Endodermal cell (in vitro differentiated cells): ENCODE measurements around the gene IDH3G. TPM values are rescaled to one million over a fixed set of nuclear protein-coding genes. Genes with fewer than 3 reads are reported as not detected.

Experiments
- DNase-seq: peaks from one replicate; pipeline ENCODE4 v3.0.0-alpha.2; 2017
- H3K27ac ChIP-seq: 2 replicates; pipeline ENCODE4 v1.5.1; 2013; ENCODE audit warnings: mild to moderate bottlenecking, low read depth, low read length, moderate library complexity
- H3K27me3 ChIP-seq: 2 replicates; pipeline ENCODE4 v1.6.1; 2013; ENCODE audit warnings: mild to moderate bottlenecking, low read length, moderate library complexity; ENCODE audit not compliant: insufficient read depth, control insufficient read depth, poor library complexity, severe bottlenecking
- H3K36me3 ChIP-seq: 2 replicates; pipeline ENCODE4 v1.7.0; 2013; ENCODE audit warnings: mild to moderate bottlenecking, low read length, moderate library complexity; ENCODE audit not compliant: control insufficient read depth, insufficient read depth
- H3K4me1 ChIP-seq: one replicate; pipeline ENCODE4 v1.7.0; 2013; ENCODE audit warnings: low read length; ENCODE audit not compliant: control insufficient read depth, insufficient read depth
- H3K4me3 ChIP-seq: 2 replicates; pipeline ENCODE4 v1.5.1; 2013; ENCODE audit warnings: mild to moderate bottlenecking, low read length, moderate library complexity
- H3K9ac ChIP-seq: 2 replicates; pipeline ENCODE4 v1.6.1; 2013; ENCODE audit warnings: mild to moderate bottlenecking, low read length, moderate library complexity; ENCODE audit not compliant: poor library complexity, severe bottlenecking; ENCODE audit errors: extremely low read depth
- H3K9me3 ChIP-seq: 2 replicates; pipeline ENCODE4 v1.6.1; 2013; ENCODE audit warnings: mild to moderate bottlenecking, low read length, moderate library complexity; ENCODE audit not compliant: control insufficient read depth
- H3K27ac Mint-ChIP-seq: 2 replicates; pipeline ENCODE4 v1.8.0; 2020; ENCODE audit warnings: mixed read lengths
- H3K27me3 Mint-ChIP-seq: 2 replicates; pipeline ENCODE4 v1.8.0; 2021; ENCODE audit warnings: mild to moderate bottlenecking, mixed read lengths; ENCODE audit not compliant: insufficient read depth
- H3K36me3 Mint-ChIP-seq: 2 replicates; pipeline ENCODE4 v1.8.0; 2020; ENCODE audit warnings: low read depth, mixed read lengths
- H3K4me1 Mint-ChIP-seq: 2 replicates; pipeline ENCODE4 v1.8.0; 2020; ENCODE audit warnings: mixed read lengths
- H3K4me3 Mint-ChIP-seq: 2 replicates; pipeline ENCODE4 v1.8.0; 2020; ENCODE audit warnings: mild to moderate bottlenecking, moderate library complexity, mixed read lengths
- H3K9me3 Mint-ChIP-seq: 2 replicates; pipeline ENCODE4 v1.8.0; 2020; ENCODE audit warnings: mild to moderate bottlenecking, mixed read lengths
- CTCF ChIP-seq: fragments of 200-600 bp; sonication (generic); conservative IDR thresholded peaks from 2 replicates; pipeline ENCODE4 v1.5.0; 2021; ENCODE audit warnings: antibody characterized with exemption, mild to moderate bottlenecking
- WGBS, 2 experiments: methylation state at CpG; one replicate each; pipeline versions ENCODE4 v1.1.5 to v1.1.7; 2013; ENCODE audit warnings: missing lambda C conversion rate in 2 of 2, mixed read lengths in 1 of 2; ENCODE audit not compliant: insufficient coverage in 1 of 2, insufficient read length in 1 of 2; 5-methylcytosine and 5-hydroxymethylcytosine counted together
- total RNA-seq, 2 donors: library from RNA; stranded (reverse); fragmentation: NEBNext Ultra II Directional in 1 of 2; extraction: Animal tissue kit (Norgen Biotek cat#: 25700) in 1 of 2; gene quantifications; 2 replicates in 1 of 2; 3 replicates in 1 of 2; pipeline ENCODE4 v1.2.1, GENCODE V29; 2021

IDH3G gene
- total RNA-seq, 2 donors from 2014 or later: 39.5 to 45.0 TPM

GRCh38 chrX:153805436-153805835, 11.3 kb upstream of the IDH3G start:
- Mint-ChIP-seq H3K27me3 (no peaks in the 10 kb centered on the region), H3K4me1 (no peaks in the 10 kb centered on the region), H3K4me3 (no peak overlapping the region), H3K9me3 (peaks cover 72% of the 10 kb centered on the region), H3K36me3 (peaks cover 9% of the 10 kb centered on the region), H3K27ac (no peak overlapping the region)
- DNase-seq: no peak
- Histone ChIP-seq H3K27me3 (no peaks in the 10 kb centered on the region), H3K4me1 (no peaks in the 10 kb centered on the region), H3K4me3 (no peak overlapping the region), H3K27ac (no peak overlapping the region), H3K36me3 (no peaks in the 10 kb centered on the region), H3K9me3 (no peaks in the 10 kb centered on the region), H3K9ac (no peak overlapping the region)
- WGBS, 2 experiments: 94 to 100% methylated on average over 4 to 13 of the region's 13 CpGs
- no peak for TF ChIP-seq CTCF

GRCh38 chrX:153804621-153805020, 10.4 kb upstream of the IDH3G start:
- H3K9me3 ChIP-seq: no peaks in the 10 kb centered on the region
- WGBS, 2 experiments: 93 to 100% methylated on average over 5 to 25 of the region's 25 CpGs

GRCh38 chrX:153804100-153804595, 10.0 kb upstream of the IDH3G start:
- no peak overlapping the region for H3K4me3 Mint-ChIP-seq
- no peaks in the 10 kb centered on the region for H3K4me1 Mint-ChIP-seq
- Histone ChIP-seq H3K27ac (no peak overlapping the region), H3K27me3 (no peaks in the 10 kb centered on the region), H3K36me3 (no peaks in the 10 kb centered on the region), H3K9me3 (no peaks in the 10 kb centered on the region), H3K4me1 (no peaks in the 10 kb centered on the region), H3K4me3 (no peak overlapping the region), H3K9ac (no peak overlapping the region)
- DNase-seq: no peak
- peaks cover 9% of the 10 kb centered on the region for H3K36me3 Mint-ChIP-seq
- no peaks in the 10 kb centered on the region for H3K27me3 Mint-ChIP-seq
- no peak overlapping the region for H3K27ac Mint-ChIP-seq
- TF ChIP-seq CTCF: no peak
- 95 to 97% methylated on average over 12 to 34 of the region's 34 CpGs for WGBS, 2 experiments
- H3K9me3 Mint-ChIP-seq: peaks cover 70% of the 10 kb centered on the region

More at GRCh38 chrX:153804621-153805020, 10.4 kb upstream of the IDH3G start:
- no peak for DNase-seq
- Mint-ChIP-seq H3K36me3 (peaks cover 9% of the 10 kb centered on the region), H3K9me3 (peaks cover 70% of the 10 kb centered on the region), H3K4me3 (no peak overlapping the region), H3K27me3 (no peaks in the 10 kb centered on the region), H3K27ac (no peak overlapping the region), H3K4me1 (no peaks in the 10 kb centered on the region)
- no peak overlapping the region for H3K27ac ChIP-seq
- H3K27me3 ChIP-seq: no peaks in the 10 kb centered on the region
- no peaks in the 10 kb centered on the region for H3K36me3 ChIP-seq
- H3K4me3 ChIP-seq: no peak overlapping the region
- no peaks in the 10 kb centered on the region for H3K4me1 ChIP-seq
- no peak overlapping the region for H3K9ac ChIP-seq
- no peak for TF ChIP-seq CTCF
